ENCODE data around the gene RPL36A. TPM values are rescaled to one million over a fixed set of nuclear protein-coding genes. Genes with fewer than 3 reads are reported as not detected.

RPL36A gene
- total and polyA plus RNA-seq, 9 of the 15 experiments (the other 6 are each of a cell fraction or from before 2014, with no cell fraction given) = 412 to 4,539 (median 3,209) TPM

DNA sequence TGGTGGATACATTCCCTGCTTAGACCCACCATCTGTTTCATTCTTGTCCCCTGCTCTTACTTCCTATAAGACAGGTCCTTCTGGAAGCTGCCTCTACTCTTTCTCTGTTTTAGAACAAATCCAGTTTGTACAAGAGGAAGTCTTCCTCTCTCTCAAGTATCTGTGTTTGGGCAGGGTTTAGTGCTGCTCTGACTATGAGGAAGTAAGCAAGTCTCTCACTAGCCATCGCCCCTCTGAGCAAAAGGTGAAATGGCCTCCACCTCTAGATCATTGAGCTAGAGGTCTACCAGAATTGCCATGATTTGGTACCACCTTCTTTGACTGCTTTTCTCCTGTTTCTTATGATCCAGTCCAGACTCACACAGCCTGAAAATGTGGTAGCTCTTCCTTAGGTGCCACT lies 13.3 kb upstream of the RPL36A start:
- Histone ChIP-seq H3K4me2 (ENCODE audit: insufficient read depth, low read length) (no peak overlapping the region), H3K27me3 (ENCODE audit: control insufficient read depth in 2 of 2, insufficient read depth in 2 of 2, low read length in 2 of 2) (no peaks in the 10 kb centered on the region), H3K9ac (ENCODE audit: insufficient read depth in 1 of 2, low read depth in 2 of 2, low read length in 2 of 2) (no peak overlapping the region), H3K4me1 (replicated peaks in 1 of 2; ENCODE audit: control insufficient read depth in 2 of 2, insufficient read depth in 2 of 2, low read length in 2 of 2) (peaks cover 0 to 5% of the 10 kb centered on the region in 2 experiments; a peak in 2 of 5 replicates), H3K27ac (ENCODE audit: extremely low read depth, low read depth, low read length) (no peak overlapping the region), H3K79me2 (ENCODE audit: control insufficient read depth, insufficient read depth, low read length) (peaks cover 18% of the 10 kb centered on the region), H3K9me3 (replicated peaks; ENCODE audit: control insufficient read depth, insufficient read depth, low read depth, low read length) (no peaks in the 10 kb centered on the region), H3K9me1 (ENCODE audit: control insufficient read depth, insufficient read depth, low read length) (no peaks in the 10 kb centered on the region), H3K4me3 (no peak overlapping the region), H3K36me3 (ENCODE audit: control insufficient read depth, insufficient read depth, low read length) (peaks cover 14% of the 10 kb centered on the region; the same call in 1 of the 3 replicates), H2AFZ (ENCODE audit: low read depth, low read length) (no peak overlapping the region), H4K20me1 (replicated peaks; ENCODE audit: control insufficient read depth, insufficient read depth, low read length) (no peaks in the 10 kb centered on the region)
- BruUV-seq (replicated peaks) = no TSS peak
- ChIA-PET POLR2A (interaction anchor here (1.8 kb wide), 1 partner anchor 13 kb away, joined by 7 read pairs; the partner anchor contains the start of gene RPL36A), CTCF (ENCODE audit: low intra/inter-chr PET ratio) (no interaction called here)
- no peak for FAIRE-seq
- in situ Hi-C loops (cut with MboI) (no loop called here), intact Hi-C loops (cut with micrococcal nuclease) (no loop called here)
- no CpG with 5 or more reads among the region's 1 CpG for WGBS (ENCODE audit: insufficient coverage, low coverage, missing lambda C conversion rate)
- ATAC-seq = no peak
- no peak for DNase-seq (ENCODE audit: extremely low read depth in 1 of 4, low spot score in 3 of 4)
- TF ChIP-seq POLR2H (tag; IDR thresholded peaks at IDR 0.05; ENCODE audit: low read depth) (no peak), JUND (IDR thresholded peaks at IDR 0.05; ENCODE audit: borderline replicate concordance, low read depth, low read length) (no peak), JUND (tag; IDR thresholded peaks at IDR 0.05; ENCODE audit: borderline replicate concordance, low read depth, low read length) (no peak), ZNF75A (CRISPR knock-in tag; IDR thresholded peaks at IDR 0.05) (no peak), SAFB2 (IDR thresholded peaks at IDR 0.05; ENCODE audit: borderline replicate concordance, low read depth, low read length, severe bottlenecking) (no peak), RBM25 (IDR thresholded peaks at IDR 0.05; ENCODE audit: low read depth, low read length, severe bottlenecking) (no peak), CREBBP (IDR thresholded peaks at IDR 0.05; ENCODE audit: low read depth, low read length) (no peak), PYGO2 (tag; IDR thresholded peaks at IDR 0.05) (no peak), HNRNPK (IDR thresholded peaks at IDR 0.05; ENCODE audit: low read depth, low read length, poor library complexity, severe bottlenecking) (no peak), ZC3H4 (CRISPR knock-in tag; IDR thresholded peaks at IDR 0.05; ENCODE audit: borderline replicate concordance) (no peak)
- TF ChIP-seq, protein P1, sequence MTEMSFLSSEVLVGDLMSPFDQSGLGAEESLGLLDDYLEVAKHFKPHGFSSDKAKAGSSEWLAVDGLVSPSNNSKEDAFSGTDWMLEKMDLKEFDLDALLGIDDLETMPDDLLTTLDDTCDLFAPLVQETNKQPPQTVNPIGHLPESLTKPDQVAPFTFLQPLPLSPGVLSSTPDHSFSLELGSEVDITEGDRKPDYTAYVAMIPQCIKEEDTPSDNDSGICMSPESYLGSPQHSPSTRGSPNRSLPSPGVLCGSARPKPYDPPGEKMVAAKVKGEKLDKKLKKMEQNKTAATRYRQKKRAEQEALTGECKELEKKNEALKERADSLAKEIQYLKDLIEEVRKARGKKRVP (CRISPR knock-in tag; IDR thresholded peaks at IDR 0.05) = no peak
- TF ChIP-seq, protein P2, sequence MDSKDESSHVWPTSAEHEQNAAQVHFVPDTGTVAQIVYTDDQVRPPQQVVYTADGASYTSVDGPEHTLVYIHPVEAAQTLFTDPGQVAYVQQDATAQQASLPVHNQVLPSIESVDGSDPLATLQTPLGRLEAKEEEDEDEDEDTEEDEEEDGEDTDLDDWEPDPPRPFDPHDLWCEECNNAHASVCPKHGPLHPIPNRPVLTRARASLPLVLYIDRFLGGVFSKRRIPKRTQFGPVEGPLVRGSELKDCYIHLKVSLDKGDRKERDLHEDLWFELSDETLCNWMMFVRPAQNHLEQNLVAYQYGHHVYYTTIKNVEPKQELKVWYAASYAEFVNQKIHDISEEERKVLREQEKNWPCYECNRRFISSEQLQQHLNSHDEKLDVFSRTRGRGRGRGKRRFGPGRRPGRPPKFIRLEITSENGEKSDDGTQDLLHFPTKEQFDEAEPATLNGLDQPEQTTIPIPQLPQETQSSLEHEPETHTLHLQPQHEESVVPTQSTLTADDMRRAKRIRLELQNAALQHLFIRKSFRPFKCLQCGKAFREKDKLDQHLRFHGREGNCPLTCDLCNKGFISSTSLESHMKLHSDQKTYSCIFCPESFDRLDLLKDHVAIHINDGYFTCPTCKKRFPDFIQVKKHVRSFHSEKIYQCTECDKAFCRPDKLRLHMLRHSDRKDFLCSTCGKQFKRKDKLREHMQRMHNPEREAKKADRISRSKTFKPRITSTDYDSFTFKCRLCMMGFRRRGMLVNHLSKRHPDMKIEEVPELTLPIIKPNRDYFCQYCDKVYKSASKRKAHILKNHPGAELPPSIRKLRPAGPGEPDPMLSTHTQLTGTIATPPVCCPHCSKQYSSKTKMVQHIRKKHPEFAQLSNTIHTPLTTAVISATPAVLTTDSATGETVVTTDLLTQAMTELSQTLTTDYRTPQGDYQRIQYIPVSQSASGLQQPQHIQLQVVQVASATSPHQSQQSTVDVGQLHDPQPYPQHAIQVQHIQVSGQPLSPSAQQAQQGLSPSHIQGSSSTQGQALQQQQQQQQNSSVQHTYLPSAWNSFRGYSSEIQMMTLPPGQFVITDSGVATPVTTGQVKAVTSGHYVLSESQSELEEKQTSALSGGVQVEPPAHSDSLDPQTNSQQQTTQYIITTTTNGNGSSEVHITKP (IDR thresholded peaks at IDR 0.05; ENCODE audit: partially characterized antibody) = no peak

Measured in K562 (cell line).